ENCODE data around the gene PGP. TPM values are rescaled to one million over a fixed set of nuclear protein-coding genes. Genes with fewer than 3 reads are reported as not detected.

PGP gene
- total and polyA plus RNA-seq, 2 experiments from 2014 or later, result 43.2 to 57.9 TPM

DNA sequence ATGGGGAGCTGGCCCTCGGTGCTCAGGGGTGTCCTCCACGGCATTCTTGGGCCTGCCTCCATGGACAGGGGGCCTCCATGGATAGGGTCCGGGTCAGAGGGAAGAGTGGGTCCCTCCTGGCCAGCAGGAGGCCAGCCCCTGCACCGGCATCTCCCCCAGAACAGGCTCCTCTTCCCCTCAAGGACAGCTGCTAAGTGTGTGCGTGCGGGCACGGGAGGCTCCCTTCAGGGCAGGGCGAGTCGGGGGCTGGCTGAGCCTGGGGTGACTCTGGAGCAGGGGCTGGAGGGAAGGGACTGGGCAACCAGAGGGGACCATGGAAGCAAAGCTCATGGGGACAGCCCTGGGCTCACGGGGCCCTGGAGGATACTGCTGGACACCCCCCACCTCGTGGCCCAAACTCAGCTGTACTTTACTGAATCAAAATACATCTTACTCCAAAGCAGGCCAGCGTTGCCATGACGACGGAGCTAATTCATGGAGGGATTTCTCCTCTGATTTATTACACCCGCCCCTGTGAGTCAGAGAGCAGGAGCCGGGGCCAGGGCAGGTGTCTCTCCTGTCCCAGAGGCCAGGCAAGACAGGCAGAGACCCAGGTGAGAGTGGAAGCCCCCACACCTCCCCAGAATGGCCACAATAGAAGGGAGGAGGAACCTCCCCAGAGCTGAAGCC is 20.3 kb downstream of the PGP start:
- Histone ChIP-seq H3K27ac (no peak overlapping the region), H3K4me1 (ENCODE audit: low read depth) (peaks cover 5% of the 10 kb centered on the region), H3K9me3 (ENCODE audit: low read depth) (no peaks in the 10 kb centered on the region), H3K27me3 (peaks cover 21% of the 10 kb centered on the region), H3K36me3 (no peaks in the 10 kb centered on the region), H3K4me3 (no peak overlapping the region)
- DNase-seq (ENCODE audit: low read depth in 1 of 2, low spot score in 1 of 2), result peak in 1 of 2 donors; percentile 27
- TF ChIP-seq, protein P1, sequence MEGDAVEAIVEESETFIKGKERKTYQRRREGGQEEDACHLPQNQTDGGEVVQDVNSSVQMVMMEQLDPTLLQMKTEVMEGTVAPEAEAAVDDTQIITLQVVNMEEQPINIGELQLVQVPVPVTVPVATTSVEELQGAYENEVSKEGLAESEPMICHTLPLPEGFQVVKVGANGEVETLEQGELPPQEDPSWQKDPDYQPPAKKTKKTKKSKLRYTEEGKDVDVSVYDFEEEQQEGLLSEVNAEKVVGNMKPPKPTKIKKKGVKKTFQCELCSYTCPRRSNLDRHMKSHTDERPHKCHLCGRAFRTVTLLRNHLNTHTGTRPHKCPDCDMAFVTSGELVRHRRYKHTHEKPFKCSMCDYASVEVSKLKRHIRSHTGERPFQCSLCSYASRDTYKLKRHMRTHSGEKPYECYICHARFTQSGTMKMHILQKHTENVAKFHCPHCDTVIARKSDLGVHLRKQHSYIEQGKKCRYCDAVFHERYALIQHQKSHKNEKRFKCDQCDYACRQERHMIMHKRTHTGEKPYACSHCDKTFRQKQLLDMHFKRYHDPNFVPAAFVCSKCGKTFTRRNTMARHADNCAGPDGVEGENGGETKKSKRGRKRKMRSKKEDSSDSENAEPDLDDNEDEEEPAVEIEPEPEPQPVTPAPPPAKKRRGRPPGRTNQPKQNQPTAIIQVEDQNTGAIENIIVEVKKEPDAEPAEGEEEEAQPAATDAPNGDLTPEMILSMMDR (IDR thresholded peaks at IDR 0.05; ENCODE audit: low read depth, low read length), result no peak

DNA sequence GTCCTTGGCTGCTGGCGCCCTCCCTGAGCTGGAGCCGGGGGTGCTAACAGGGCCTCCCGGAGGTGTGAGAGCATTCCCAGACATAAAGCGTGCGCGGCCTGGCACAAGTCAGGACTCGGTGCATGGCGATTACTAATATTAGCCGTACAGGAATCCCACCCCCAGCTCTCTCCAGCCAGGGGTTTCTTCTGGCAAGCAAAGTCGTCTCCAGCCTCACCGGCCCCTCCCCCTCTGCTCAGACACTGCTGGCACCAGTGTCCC is 23.3 kb downstream of the PGP start:
- TF ChIP-seq, protein P1 (IDR thresholded peaks at IDR 0.05; ENCODE audit: low read depth, low read length), result no peak
- Histone ChIP-seq H3K4me3 (no peak overlapping the region), H3K36me3 (no peaks in the 10 kb centered on the region), H3K4me1 (ENCODE audit: low read depth) (peaks cover 5% of the 10 kb centered on the region), H3K27me3 (no peaks in the 10 kb centered on the region), H3K9me3 (ENCODE audit: low read depth) (no peaks in the 10 kb centered on the region), H3K27ac (no peak overlapping the region)
- no peak for DNase-seq (ENCODE audit: low read depth in 1 of 2, low spot score in 1 of 2)

DNA sequence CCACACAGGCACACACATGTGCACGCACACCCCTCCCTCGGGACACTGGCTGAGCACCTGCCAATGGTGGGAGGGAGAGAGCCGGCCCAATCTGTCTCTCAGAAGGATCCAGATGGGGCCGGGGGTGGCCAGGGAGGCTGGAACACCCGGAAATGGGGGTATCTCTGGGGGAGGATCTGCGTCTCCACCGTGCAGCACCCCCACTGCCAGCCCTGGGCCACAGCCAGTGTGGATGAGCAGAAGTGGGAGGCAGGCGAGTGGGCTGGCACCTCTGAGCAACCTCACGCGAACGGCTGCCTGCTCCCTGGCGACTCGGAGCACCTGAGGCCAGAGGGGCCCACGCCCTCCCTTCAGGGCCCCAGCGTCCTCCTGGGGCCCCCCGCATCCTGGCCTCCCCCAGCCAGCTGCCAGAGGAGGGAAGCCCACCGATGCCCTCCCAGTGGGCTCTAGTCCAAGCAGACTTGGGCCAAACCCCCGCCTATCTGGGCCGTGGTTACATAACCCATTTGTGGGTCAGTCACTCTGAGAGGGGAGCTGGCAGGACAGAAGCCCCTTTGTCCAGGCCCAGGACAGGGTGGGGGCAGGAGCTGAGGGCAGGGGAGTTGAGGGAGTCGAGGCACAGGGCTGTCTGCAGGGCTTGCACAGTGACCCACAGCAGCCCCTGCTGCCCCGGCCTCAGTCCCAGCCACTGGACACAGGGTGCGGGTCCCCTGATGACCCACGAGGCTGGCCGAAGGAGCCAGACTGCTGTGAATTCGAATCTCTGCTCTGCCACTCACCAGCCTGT is 23.8 kb downstream of the PGP start:
- no peak overlapping the region for H3K27ac ChIP-seq
- no peaks in the 10 kb centered on the region for H3K9me3 ChIP-seq (ENCODE audit: low read depth)
- no peaks in the 10 kb centered on the region for H3K27me3 ChIP-seq
- peaks cover 5% of the 10 kb centered on the region for H3K4me1 ChIP-seq (ENCODE audit: low read depth)
- TF ChIP-seq, protein P1 (IDR thresholded peaks at IDR 0.05; ENCODE audit: low read depth, low read length), result no peak
- H3K36me3 ChIP-seq, result no peaks in the 10 kb centered on the region
- no peak overlapping the region for H3K4me3 ChIP-seq
- no peak for DNase-seq (ENCODE audit: low read depth in 1 of 2, low spot score in 1 of 2)

DNA sequence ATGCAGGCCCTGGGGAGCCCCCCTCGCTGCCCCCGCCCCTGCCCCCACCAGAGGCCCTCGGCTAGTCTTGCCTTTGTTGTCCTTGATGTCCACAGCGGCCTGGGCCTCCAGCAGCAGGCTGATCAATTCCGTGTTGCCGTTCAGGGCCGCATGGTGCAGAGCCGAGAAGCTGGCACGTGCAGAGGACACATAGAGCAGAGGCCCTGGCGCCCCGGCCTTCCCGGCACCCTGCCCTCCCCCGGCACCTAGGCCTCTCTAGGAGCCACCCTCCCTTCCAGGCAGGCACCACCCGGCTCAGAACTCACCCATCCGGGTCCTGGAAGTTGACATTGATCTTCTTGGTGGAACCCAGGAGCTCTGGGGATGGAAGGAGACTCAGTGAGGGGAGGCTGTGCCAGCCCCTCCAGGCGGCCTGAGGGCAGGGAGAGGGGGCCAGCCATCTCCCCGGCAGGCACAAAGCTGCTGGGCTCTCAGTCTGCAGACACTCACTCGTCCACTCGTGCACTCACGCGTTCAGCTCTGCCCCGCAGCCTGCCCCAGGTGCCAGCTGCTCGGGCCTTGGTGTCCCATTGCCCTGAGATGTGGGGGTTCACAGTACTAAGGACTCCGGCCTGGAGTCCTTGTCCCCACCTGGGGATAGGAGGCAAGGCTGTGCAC is 24.5 kb downstream of the PGP start:
- TF ChIP-seq, protein P1 (IDR thresholded peaks at IDR 0.05; ENCODE audit: low read depth, low read length), result no peak
- H3K9me3 ChIP-seq (ENCODE audit: low read depth), result no peaks in the 10 kb centered on the region
- no peak for DNase-seq (ENCODE audit: low read depth in 1 of 2, low spot score in 1 of 2)

DNA sequence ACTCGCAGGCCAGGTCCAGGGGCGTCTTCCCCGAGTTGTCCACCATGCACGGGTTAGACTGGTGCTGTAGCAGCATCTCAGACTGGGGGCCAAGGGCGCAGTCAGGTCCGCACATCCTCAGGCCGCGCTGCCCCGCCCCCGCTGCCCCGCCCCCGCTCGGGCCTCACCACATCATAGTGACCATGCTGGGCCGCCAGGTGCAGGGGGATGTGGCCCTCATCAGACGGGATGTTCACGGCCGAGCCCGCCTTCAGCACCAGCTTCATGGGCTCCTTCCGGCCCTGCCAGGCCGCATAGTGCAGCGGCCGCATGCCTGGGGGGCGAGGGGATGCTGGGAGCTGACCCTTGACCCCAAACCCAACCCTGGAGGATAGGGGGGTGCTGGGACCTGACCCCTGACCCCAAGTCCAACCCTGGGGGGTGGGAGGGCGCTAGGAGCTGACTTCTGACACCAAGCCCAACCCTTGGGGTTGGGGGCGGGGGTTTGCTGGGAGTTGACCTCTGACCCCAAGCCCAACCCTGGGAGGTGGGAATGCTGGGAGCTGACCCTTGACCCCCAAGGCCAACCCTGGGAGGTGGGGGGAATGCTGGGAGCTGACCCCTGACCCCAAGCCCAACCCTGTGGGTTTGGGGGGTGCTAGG is 25.3 kb downstream of the PGP start:
- Histone ChIP-seq H3K4me1 (ENCODE audit: low read depth) (no peaks in the 10 kb centered on the region), H3K36me3 (no peaks in the 10 kb centered on the region), H3K4me3 (no peak overlapping the region), H3K9me3 (ENCODE audit: low read depth) (no peaks in the 10 kb centered on the region), H3K27me3 (no peaks in the 10 kb centered on the region), H3K27ac (no peak overlapping the region)
- no peak for DNase-seq (ENCODE audit: low read depth in 1 of 2, low spot score in 1 of 2)
- TF ChIP-seq, protein P1 (IDR thresholded peaks at IDR 0.05; ENCODE audit: low read depth, low read length), result no peak

More for the DNA sequence above, 24.5 kb downstream of the PGP start:
- H3K27me3 ChIP-seq, result no peaks in the 10 kb centered on the region
- H3K27ac ChIP-seq, result no peak overlapping the region
- no peaks in the 10 kb centered on the region for H3K36me3 ChIP-seq
- H3K4me1 ChIP-seq (ENCODE audit: low read depth), result peaks cover 2% of the 10 kb centered on the region
- H3K4me3 ChIP-seq, result no peak overlapping the region

Measured in cardiac muscle cell (in vitro differentiated cells and primary cell).